NCI-H345 (cell line): Measurements from ENCODE around the gene STIP1.
A peak's percentile ranks its signal among the peaks of the same experiment; 100 is the strongest.
"Not testable (repeated sequence)": the region's sequence is repeated elsewhere in the genome, so short reads cannot be mapped to it uniquely, and the experiment has no call there.

Experiments used
- DNase-seq: peaks from one replicate; lab custom pipeline; 2025; lab: John Stamatoyannopoulos, UW

STIP1 gene

DNA sequence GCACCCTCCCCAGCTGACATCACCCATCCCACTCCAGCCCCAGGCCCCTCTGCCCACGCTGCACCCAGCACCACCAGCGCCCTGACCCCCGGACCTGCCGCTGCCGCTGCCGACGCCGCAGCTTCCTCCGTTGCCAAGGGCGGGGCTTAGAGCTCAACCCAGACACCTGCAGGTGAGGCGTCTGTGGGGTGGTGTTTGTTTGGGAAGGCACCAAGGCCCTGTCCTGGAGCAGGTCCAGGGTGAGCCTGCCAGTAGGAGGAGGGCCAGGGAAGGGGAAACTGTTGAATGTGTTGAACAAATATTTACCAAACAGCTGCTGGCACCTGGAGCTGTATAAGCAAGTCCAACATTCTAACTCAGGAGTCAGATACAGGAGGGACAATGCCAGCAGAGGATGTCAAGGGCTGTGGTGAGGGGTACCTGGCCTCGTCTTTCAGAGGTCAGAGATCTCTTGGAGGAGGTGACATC lies 51.5 kb downstream of the STIP1 start:
- peak; percentile 88 for DNase-seq

DNA sequence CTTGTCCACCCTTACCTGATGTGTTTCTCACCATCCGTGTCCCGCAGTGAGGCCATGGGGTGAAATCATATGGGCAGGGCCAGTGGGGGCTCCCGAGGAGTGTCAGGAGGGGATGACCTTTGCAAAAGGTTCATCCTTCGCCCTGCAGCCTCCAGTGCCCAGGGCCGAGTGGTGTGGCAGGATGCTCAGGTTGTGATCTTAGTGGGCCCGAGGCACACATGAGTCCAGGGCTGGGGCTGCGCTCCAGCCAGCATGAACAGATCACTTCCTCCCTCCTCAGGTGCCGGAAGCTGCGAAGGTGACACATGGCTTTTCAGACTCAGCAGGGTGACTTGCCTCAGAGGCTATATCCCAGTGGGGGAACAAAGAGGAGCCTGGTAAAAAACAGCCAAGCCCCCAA lies 52.1 kb downstream of the STIP1 start:
- no peak for DNase-seq

DNA sequence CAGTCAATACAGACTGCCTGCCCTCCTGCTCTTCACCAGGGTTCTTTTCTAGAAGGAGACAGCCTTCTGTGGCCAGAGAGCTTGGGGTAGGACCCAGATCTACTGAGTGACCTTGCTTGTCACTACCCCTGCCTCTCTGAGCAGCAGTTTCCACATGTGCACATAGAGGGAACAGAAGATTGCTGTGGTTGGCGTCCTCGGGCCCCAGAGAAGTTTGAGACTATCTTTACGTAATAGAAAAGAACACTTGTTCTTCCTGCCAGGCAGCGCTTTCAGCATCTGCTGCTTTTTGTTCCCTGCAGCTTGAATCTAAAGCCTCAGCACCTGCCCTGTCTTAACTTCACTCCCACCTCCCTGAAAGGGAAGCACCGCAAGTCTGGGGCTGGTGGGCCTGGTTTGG lies 53.0 kb downstream of the STIP1 start:
- DNase-seq = no peak

DNA sequence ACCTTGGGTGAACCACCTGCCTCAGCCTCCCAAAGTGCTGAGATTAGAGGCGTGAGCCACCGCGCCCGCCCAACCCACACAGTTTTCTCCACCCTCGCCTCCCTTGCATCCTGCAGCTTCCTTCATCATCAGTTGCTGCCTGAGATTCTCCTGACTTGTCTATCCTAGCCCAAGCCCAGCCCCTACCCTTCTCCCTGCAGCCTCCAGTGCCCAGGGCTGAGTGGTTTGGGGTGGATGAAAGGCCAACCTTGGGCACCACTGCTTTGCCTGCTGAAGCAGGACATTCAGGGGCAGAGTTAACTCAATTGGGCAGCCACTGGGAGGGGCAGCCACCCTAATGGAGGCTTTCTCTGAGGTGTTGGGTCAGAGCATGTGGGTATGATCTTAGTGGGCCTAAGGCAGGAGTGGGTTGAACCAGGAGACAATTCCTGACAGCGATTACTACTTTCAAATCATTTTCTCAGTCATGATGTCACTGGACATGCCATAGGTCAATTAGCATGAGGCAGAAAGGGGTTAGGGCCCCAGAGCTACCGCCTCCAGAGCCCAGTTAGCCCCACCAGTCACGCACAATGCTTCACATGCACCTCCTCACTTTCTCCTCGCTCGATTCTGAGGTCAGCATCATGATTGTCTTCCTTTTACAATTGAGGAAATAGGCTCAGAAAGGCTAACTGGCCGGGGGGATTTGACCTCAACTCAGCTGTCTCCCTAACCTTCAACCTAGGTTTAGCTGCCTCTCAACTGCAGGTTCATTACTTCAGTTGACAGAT lies 53.9 kb downstream of the STIP1 start:
- DNase-seq = no peak

- peak; percentile 98 for DNase-seq
Measured at GRCh38 chr11:64240435-64241240, 54.7 kb downstream of the STIP1 start, which contains the start of gene FKBP2. Gene FKBP2 (plus strand): TSS chr11:64241095. CDS start chr11:64242388, 1,293 bp downstream.

GRCh38 chr11:64241241-64241490 lies 55.2 kb downstream of the STIP1 start:
- DNase-seq = peak; percentile 99

DNA sequence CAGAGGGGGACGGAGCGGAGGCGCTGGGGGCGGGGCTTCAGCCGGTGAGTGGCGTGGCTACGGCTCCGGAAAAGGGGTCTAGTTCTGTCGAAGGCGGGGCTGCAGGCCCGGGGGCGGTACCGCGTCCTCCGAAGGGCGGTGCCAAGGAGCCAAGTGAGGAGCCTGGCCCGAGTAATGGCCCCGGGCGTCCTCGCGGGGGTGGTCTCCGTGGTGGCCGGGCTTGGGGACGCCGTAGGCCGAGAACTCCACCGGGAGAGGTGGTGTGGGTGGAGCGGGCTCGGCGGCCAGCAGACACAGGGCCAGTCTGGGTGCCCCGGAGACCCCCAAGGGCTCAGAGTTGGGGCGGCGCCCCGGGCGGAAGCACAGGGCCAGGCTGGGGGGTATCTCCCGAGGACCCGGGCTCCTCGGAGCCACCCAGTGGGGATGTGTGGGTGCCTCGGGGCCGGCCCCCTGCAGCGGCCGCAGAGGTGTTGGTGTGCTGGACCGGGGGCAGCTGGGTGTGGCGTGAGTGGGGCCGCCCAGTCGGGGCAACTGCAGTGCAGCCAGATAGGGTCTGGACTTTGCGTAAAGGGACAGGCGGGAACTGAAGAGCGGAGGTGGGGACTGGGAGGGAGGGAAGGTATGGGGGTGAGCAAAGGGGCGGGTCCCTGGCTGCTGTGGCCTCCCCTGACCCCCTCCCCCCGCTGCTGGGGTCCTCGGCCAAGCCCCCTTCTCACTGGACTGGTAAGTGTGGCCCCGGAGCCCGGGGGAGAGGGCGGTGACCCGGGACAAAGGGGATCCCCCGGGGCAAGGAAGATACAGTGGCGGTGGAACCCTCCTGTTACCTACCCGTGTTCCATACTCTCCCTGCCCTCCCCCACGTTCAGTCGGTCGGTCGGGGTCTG lies 55.8 kb downstream of the STIP1 start:
- peak; percentile 21 for DNase-seq

DNA sequence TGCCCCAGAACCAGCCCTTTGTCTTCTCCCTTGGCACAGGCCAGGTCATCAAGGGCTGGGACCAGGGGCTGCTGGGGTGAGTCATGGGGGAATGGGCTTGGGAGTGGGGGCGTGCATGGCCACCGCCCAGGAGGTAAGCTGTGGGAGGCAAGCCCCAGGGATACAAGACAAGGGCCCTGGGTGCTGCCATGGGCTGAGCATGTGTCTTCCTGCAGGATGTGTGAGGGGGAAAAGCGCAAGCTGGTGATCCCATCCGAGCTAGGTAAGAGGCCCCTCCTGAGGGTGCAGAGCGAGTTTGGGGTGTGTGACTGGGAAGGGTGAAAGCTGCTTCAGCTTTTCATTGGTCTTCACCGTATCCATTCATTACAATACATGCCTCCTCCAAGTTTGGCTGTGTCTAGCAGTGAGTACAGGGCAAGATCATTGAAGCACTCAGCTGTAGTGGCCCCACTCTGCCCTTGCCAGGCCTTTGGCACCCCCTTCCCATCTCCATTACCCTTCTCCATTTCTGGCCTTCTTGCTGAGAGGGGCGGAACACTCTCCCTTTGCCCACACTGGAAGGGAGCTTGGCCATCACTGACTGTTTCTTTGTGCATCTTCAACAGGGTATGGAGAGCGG lies 57.4 kb downstream of the STIP1 start:
- no peak for DNase-seq

GRCh38 chr11:64244107-64244506 lies 58.1 kb downstream of the STIP1 start:
- no peak for DNase-seq

DNA sequence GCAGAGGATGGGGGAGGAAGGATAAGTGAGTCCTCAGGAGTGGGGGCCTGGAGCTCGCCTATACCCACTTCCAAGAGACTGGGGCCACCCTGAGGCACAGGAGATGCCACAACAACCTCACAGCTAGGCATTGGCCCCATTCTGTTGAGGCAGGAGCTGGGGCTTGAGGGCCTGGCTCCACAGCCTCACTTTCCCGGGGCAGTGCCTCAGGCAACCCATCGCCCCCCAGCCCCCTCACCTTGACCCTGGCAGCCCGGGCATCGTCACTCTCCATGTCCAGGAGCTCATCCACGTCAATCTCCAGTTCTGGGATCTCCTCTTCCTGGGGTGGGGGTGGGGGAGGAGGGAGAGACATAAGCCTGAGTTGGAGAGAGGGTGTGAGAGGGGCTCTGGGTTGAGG lies 59.0 kb downstream of the STIP1 start:
- DNase-seq = no peak

DNA sequence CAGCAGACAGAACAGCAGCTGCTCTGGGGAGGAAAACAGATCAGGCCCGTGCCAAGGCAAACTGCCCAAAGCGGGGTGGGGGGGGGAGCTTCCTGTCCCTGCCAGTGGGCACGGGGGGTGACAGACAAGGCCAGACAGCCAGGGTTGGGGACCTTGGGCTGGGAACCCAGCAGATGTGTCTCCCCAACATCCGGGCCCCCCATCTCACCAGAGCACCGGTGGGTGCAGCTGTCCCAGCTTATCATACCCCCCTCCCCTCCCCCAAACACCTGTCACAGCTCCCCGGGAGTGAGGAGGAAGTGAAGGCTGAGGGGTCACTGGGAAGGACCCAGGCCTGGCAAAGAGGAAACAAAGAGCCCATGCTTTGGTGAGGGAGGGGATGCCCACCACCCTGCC lies 59.4 kb downstream of the STIP1 start:
- DNase-seq = no peak

DNA sequence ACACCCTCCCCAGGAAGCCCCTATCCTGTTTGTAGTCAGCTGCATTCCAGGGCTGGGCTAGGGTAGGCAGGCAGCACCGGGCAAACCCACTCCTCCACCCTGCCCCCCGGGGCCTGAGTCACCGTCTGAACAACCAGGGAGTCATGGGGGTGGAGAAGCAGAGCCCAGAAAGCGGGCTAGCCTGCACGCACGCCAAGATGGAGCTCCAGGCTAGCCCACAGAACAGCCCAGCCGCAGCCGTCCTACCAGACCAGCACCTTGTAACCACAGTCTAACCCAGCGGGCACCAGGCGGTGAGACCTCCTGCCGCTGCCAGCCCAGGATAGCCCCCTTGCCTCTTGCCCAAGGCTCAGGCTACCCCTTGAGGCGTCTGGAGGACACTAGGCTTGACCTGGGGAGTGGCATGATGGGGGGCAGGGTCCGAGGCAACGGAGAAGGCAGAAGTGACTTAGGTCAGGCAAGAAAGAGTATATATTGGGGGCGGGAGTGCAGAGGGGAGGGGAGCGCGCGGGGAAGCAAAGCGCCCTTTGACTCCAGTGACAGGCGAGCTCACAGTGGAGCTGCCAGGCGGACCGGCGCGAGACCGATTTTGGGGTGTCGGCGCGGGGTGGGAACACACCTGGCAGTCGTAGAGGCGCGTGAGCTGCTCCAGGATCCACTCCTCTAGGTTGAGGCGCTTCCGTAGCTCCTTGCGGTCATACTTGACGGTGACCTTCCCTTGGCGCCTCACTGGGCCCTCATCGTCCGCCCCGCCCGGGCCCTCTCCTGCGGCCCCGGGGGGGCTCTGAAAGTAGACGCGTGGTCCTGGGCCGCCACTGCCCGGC lies 60.0 kb downstream of the STIP1 start:
- peak; percentile 58 for DNase-seq

- DNase-seq = not testable (repeated sequence)
Measured at GRCh38 chr11:64246621-64246870, 60.6 kb downstream of the STIP1 start.

DNA sequence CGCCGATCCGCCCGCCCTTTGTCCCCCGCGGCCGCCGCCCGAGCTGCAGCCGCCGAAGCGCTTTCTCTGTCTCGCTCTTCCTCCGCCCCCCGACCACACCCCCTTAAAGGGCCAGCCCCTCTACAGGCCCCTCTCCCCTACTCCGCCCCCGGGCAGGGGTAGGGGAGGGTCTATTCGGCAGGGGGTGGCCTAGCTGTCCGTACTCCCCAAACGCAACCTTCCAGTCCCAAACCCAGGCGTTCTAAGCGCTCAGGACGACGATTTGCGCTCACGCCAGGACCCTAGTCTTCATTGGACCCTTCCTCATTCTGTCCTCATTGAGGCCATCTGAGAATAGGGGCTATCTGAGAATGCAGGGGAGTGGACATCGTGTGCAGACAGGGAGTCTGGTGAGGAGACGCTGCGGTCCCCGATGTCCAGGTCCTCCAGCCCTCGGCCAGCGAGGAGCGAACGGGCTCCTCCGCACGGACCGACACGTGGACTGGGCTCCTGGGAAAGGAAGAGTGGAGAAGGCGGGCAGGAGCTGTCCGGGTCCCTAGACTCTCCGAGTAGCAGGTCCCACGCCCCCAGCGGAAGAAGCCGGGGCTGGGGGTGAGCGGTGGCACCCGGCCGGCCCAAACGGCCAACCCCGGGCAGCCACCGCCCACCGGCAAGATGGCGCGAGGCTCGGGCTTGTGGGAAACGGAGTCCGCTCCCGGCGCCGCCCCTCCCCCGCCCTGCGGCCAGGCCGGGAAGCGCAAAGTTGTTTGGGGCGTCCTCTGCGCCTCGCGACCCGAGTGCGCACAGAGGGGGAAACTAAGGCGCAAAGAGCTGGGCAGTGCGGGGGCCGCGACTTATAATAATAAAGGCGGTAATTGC lies 61.1 kb downstream of the STIP1 start, which contains the start of gene PPP1R14B:
TSS of gene PPP1R14B (minus strand) at position 73 of the 858 bp plus-strand sequence. CDS start 270 bp downstream, outside the sequence.
- peak; percentile 91 for DNase-seq

GRCh38 chr11:64247729-64248531 lies 62.0 kb downstream of the STIP1 start:
- DNase-seq = peak; percentile 39

GRCh38 chr11:64248578-64248977 lies 62.6 kb downstream of the STIP1 start:
- no peak for DNase-seq

DNA sequence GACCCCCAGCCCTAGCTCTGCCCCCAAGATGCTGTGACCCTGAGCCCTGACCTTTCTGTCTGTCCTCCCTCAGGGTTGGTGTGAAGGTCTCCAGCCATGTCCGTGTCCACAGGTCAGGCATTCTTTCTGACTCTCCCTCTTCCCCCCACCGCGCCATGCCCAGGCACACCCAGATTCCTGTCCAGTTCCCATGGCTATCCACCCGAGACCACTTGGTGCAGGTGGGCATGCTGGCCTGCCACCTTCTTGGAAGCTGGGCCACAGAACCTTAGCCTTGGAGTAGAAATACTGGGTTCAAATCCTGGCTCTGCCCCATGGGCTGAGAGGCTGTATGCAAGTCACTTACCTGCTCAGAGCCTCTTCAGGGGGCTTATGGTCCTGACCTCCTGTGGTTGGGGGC lies 63.1 kb downstream of the STIP1 start:
- no peak for DNase-seq

DNA sequence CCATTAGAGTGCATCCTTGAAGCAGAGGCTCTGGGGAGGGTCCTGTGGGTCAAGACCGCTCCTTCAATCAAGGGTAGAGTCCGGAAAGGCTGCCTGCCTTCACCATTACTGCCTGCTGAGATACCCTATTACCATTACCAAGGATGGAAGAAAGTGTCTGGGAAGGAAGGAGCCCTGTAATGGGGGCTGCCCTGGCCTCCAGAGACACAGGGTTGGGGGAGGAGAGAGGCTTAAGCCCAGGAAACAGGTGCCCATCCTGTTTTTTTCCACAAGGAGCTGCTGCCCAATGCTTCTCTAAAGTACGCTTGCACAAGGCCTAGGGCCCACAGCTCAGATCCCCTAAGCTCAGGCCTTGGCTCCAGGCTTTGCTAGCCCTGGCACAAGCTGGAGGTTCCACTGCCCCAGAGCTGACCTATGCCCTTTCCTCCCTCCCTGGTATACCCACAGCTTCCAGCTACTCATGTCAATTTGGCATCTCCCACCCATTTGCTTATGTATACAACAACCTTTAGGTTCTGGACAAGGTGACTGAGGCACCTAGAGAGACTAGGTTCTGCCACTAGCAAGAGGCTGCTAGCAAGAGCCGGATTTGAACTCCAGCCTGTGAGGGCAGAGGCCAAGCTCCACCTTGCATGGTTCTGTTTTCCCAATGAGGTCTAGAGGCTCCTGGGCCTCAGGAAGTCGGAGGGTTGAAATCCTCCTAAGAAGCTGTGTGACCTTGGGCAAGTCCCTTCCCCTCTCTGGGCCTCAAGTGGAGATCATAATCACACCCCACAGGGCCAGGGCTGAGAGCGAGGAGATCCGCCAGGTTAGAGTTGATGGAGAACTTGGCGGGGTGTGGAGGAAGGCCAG lies 63.8 kb downstream of the STIP1 start:
- DNase-seq = no peak
